ENCODE results near the gene OR52B6.
"Not testable (repeated sequence)": the region's sequence is repeated elsewhere in the genome, so short reads cannot be mapped to it uniquely, and the experiment has no call there.

OR52B6 gene, protein sequence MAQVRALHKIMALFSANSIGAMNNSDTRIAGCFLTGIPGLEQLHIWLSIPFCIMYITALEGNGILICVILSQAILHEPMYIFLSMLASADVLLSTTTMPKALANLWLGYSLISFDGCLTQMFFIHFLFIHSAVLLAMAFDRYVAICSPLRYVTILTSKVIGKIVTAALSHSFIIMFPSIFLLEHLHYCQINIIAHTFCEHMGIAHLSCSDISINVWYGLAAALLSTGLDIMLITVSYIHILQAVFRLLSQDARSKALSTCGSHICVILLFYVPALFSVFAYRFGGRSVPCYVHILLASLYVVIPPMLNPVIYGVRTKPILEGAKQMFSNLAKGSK

DNA sequence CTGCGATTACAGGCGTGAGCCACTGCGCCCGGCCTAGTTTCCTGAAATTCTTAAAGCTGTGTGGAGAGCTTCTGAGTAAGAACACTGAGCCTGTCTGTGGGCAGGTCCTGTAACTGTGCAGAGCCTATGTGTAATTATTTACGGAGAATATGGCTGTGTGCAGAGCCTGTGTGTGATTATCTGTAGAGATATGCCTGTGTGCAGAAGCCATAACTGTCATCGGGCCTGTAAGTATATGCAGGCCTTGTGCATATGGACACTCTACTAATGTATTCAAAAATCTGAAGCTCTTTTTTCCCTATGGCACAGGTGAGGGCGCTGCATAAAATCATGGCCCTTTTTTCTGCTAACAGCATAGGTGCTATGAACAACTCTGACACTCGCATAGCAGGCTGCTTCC lies at the start of gene OR52B6:
TSS of gene OR52B6 (plus strand) at position 301 of the 400 bp plus-strand sequence. CDS start at position 301, 0 bp downstream.
- DNase-seq (ENCODE audit: low spot score): no peak

DNA sequence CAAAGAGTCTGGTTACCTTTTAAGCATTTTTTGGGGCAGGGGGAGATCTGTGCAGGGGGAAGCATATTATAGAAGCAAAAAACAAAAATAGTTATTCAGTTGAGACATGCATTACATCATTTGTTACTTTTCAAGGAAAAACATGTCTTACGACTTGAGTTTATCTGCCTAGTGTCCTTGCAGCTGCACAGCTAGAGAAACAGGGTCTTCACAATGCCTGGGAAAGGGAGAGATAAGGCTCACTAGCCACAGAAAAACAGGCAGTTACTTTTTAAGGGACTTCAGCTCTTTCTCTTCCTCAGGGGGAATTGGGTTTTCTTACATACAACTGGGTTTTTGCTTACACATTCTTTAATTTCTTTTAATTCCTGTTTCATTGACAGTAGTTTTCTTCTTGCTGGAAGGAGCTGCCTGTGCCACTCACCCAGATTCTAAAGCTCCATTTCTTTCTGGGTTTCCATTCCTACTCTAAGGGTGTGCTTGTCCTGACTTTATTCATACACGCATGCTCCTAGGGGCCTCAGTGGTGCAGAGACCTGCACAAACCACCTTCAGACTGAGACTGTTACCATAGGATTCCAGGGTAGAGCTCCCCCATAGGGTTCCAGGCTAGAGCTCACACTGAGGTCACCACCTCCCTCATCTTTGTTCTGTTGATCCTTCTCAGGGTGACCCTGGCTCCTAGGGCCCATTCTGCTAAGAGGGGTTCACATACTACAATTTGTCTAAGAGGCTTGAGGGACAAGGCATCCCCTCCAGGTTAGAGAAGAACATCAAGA lies 49.4 kb upstream of the OR52B6 start:
- DNase-seq (ENCODE audit: low spot score): no peak

DNA sequence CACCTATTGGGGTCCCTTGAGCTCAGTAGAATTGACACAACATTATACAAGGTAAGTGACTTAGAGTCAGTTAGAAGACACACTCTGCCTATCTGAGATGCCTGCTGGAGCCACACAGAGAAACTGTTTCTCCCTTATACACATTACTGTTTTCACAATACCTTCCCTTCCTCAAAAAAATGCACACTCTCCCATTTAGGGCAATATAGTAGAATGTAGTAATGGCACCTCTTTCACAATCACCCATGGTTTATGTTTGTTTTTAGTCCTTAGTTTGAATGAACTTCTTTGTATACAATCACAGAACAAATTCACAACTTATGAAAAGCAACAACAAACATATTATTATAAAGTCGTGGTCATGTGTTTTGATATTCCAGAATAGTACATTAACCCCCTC lies 46.6 kb upstream of the OR52B6 start:
- no peak for DNase-seq (ENCODE audit: low spot score)

DNA sequence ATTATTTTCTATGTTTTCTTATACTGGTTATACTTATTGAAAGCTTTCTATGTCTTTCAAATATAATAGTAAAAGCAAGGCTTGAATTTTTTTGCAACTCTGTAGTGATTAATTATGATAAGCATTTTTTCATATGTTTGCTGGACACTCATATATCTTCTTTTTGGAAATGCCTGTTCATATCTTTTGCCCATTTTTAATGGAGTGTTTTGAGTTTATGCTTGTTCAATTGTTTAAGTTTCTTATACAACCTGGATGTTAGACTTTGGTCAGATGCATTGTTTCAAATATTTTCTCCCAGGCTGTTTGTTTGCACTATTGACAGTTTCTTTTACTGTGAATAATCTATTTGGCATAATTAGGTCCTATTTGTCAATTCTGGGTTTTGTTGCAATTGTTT lies 44.2 kb upstream of the OR52B6 start:
- no peak for DNase-seq (ENCODE audit: low spot score)

DNA sequence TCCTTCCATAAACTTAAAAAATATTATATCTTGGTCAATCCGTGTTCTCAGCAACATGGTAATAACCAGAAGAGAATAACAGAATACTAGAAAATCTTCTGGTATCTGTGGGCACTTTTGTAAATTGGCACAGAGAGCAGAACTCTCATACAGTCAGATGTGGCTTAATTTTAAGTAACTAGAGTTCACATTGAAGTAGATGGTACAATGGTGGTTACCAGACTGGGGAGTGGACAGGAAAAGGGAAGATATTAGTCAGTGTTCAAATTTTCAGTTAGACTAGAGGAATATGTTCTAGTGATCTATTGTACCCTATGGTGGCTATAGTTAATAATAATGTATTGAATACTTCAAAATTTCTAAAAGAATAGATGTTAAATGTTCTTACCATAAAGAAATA lies 39.2 kb upstream of the OR52B6 start:
- DNase-seq (ENCODE audit: low spot score): no peak

DNA sequence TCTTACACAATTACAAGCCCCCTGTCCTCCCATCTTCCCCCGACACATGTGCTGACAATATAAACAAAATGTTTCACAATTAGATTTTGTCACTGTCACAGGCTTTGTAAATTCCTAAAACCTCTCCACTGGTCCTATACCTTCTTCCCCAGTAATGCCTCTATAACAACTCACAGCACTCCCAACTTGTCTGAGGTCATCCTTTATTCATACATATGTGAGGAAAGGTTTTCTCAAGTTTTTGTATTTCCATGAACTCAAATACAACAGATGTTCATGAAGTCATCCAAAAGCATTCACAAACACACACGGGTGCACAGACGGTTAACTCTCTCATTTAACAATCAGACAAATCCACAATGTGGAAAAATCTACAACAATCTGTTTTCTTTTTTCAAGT lies 34.2 kb upstream of the OR52B6 start:
- no peak for DNase-seq (ENCODE audit: low spot score)

DNA sequence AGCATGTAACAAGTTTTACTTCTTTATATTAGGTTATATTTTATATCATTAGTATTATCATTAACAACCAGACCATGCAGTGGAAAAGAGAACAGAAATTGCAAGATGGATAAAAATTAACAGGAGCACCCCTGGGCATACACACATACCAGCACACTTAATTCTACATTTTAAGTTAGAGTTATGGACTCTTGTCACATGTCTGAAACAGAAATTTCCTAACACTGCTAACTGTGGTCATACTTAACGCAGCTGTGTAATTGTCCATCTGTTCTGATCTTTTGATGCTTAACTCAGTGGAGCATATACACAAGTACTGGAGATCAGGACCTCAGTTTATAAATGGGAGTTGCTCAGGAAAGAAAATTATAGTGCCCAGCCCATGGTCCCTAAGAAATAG lies 32.7 kb upstream of the OR52B6 start:
- no peak for DNase-seq (ENCODE audit: low spot score)

DNA sequence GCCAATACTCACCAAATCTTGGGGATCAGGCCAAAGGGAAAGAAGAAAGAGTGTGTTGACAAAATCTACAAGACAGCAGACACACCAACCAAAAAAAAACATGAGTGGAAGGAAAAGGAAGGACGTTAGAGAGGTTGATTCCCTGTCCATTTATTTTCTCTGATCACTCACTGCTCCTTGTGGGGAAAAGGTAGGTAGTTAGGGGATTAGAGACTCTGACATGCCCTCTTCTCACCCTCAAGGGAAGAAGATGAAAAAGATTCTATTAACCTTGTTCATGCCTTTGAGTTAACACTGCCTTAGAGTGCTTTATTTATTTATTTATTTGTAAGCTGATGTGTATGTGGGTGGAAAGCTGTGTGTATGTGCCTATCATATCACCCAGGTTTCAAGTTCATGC lies 32.2 kb upstream of the OR52B6 start, which contains the start of gene OR52H1:
TSS of gene OR52H1 (minus strand) at position 101 of the 400 bp plus-strand sequence. CDS start 3,035 bp downstream, outside the sequence.
- no peak for DNase-seq (ENCODE audit: low spot score)

DNA sequence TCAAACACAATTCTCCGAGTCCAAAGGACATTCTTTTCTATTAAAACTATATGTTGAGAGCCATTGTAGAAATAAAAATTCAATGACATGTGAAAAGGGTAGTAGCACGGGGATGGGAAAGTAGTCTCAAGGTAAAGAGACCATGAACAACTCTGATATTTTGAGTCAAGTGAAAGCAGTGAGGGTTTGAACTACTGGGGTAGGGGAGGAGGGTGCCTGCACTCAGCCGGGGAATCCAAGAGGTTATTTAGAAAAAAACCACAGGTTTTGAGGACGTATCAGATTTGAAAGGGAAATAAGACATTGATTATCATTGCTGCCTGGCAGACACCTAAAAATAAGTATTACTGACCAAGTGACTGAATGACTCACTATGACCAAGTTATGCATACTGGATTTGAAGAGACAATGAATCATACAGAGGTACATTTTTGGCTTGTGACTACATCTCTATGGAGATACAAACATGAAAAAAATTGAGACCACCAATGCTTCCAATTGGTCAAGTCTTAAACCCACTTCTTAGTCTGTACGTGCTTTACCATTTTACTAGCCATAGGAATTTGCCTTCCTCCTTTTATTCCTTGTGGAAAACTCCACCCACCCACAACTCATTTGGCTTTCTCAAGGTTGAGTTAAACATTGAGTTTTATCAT lies 30.1 kb upstream of the OR52B6 start:
- DNase-seq (ENCODE audit: low spot score): no peak

DNA sequence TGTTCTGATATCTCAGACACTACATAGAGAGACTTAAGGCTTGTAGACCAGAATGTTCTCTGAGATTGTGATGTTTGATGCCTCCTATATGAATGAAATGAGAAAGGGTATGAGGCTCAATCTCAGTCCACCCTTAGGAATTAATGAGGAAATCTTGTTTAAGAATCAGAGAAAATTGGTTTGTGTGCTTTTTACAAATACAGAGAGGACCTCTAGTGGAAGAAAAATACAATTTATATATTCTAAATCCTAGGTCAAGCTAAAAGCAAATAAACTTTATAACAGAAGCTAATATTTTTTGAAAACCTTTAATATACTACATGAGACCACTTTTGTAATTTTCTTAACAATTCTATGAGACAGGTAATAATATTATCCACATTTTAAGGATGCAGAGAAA lies 27.3 kb upstream of the OR52B6 start:
- no peak for DNase-seq (ENCODE audit: low spot score)

DNA sequence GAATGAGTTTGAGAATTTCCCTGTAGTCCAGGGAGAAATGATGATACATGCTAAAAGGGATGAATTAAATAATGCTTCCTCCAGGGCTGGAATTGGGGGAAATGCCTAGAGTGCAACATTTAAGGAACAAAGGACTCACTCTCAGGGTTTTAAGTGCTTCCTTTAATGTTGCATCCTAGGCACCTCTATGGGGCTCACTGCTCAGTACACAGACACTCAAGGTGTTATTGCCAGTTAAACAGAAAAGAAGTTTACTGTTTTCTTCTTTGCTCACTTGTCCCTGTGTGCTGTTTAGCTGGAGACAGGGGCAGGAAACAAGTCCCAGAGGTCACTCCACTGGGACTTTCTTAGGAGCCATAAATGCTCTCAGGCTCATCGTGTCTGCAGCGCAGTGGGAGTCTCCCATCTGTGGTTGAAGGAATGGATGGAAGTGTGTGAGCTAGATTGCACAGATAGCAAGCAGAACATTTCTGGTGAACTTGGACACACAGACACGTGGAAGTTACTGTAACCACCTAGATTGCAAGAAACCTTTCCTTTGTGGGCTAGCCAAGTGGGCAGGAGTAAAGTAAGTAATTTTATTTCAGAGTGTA lies 24.0 kb upstream of the OR52B6 start:
- no peak for DNase-seq (ENCODE audit: low spot score)

DNA sequence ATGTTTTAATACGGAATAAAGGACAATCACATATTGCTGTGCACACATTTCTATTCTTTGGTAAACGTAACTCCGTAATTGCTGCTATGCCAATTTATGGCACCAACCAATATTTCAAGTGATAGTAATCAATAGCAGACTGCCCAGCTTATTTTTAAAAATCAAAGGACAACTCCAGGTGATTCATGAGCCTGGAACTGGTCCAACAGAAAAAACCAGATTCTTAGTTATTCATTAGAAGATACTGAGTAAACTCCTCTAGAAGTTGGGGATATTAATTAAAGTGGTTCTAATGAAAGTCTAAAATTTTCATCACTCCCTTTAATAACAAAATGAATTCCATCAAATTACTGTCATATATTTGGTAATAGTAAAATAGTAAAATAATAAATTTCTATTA lies 22.9 kb upstream of the OR52B6 start:
- no peak for DNase-seq (ENCODE audit: low spot score)

DNA sequence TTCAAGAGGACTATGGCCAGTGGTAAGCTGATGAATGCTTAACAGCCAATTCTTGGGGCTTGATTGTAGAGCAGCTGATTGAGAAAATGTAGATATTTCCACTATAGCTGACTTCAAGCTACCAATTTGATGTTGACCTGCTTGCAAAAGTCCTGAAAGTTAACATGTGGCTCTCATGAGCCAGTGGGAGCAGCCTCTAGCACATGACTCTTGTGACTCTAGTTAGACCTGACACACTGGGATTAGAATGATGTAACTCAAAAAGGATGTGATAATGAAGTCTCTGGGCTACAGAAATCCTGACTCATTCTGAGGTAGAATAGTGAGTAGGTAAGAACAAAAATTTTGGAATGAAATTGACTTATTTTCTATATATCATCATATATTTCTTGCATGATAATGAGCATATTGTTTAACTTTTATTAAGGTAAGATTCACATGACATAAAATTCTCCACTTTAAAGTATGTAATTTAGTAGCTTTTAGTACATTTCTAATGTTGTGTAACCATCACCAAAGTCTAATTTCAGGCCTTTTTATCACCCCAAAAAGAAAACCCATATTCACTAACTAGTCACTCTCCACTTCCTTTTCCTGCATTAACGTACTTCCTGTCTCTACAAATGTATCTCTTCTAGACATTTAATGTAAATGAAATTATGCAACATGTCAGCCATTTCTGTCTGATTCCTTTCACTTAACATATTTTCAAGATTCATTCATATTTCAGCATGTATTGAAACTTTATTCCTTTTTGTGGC lies 16.2 kb upstream of the OR52B6 start:
- DNase-seq (ENCODE audit: low spot score): no peak

DNA sequence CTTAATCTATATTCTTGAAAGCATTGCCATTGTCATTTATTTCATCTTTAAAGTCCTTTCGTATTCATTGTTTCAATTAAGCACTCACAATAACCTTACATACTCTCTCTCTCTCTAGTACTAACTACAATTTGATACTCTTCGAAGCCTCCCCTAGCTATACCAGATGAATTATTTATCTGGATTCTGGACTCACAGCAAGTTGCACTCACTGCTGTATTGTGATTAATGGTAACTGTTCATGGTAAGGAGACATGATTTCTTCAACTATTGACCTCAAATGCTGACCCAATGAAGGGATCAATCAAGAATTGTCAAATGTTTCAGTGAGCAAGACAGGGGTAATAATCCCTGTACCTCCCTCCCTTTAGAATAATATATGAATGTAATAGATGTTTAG lies 6.0 kb upstream of the OR52B6 start:
- no peak for DNase-seq (ENCODE audit: low spot score)

DNA sequence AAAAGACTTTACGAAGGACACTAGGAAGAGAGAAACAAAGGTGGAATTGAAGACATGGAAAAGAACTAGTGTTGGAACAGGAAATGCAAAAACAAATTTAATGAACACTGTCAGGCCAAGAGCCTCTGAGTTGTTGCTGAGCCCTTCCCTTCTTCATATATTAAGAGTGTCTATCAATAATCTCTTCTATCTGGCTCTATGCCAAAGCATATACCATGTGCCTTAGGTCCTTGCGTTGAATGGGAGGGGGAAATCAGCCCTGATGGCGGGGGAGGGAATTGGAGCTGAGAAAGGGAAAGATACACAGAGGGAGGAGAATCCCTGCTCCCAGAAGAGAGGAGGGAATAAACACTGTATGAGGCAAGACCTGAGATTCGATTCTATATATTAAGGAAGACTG lies 5.5 kb upstream of the OR52B6 start:
- DNase-seq (ENCODE audit: low spot score): no peak

DNA sequence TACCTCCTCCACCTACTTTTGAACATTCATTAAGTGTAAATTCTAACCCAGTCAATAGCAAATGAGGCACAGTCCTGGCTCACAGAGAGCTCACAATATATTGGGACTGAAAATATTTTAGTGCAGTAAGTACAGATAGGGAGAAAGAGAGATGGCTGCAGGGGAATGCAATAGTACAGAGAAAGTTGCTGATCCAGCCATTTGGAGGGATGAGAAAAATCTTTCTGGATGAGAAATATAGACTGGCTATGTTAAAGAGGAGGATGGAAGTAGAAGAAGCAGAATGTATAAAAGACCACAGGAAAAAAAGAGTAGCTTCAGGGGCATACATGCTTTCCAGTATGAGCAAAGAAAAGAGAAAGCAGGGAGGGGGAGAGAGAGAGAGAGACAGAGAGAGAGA lies 3.6 kb upstream of the OR52B6 start:
- no peak for DNase-seq (ENCODE audit: low spot score)

DNA sequence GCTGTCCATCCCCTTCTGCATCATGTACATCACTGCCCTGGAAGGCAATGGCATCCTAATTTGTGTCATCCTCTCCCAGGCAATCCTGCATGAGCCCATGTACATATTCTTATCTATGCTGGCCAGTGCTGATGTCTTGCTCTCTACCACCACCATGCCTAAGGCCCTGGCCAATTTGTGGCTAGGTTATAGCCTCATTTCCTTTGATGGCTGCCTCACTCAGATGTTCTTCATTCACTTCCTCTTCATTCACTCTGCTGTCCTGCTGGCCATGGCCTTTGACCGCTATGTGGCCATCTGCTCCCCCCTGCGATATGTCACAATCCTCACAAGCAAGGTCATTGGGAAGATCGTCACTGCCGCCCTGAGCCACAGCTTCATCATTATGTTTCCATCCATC lies 337 bp downstream of the OR52B6 start:
- DNase-seq (ENCODE audit: low spot score): no peak

DNA sequence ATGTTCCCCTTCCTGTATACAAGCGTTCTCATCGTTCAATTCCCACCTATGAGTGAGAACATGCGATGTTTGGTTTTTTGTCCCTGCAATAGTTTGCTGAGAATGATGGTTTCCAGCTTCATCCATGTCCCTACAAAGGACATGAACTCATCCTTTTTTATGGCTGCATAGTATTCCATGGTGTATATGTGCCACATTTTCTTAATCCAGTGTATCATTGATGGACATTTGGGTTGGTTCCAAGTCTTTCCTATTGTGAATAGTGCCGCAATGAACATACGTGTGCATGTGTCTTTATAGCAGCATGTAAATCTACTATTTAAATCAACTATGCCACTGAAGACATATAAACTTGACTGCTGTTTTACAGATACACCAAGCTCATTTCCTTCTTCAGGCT lies 3.8 kb downstream of the OR52B6 start:
- not testable (repeated sequence) for DNase-seq (ENCODE audit: low spot score)

DNA sequence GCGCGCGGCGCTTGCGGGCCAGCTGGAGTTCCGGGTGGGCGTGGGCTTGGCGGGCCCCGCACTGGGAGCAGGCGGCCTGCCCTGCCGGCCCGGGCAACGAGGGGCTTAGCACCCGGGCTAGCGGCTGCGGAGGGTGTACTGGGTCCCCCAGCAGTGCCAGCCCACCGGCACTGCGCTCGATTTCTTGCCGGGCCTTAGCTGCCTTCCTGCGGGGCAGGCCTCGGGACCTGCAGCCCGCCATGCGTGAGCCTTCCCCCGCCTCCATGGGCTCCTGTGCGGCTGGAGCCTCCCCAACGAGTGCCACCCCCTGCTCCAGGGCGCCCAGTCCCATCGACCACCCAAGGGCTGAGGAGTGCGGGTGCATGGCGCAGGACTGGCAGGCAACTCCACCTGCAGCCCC lies 9.2 kb downstream of the OR52B6 start:
- not testable (repeated sequence) for DNase-seq (ENCODE audit: low spot score)

DNA sequence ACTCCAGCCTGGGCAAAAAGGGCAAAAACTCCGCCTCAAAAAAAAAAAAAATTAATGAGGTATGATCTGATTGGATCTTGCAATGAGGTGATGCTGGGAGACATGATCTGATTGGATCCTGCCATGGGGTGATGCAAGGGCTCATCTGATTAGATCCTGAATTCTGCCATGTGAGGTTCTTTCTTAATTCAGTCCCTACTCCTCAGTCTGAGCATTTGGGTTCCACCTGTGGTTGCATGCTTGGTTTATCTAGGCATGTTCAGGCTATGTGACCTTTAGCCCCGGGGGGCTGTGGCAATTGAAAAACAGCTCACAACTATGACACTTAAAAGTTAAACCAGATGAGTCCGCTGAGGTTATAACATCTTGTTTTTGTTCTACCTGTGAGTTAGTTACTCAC lies 10.9 kb downstream of the OR52B6 start:
- peak; percentile 31 for DNase-seq (ENCODE audit: low spot score)

DNA sequence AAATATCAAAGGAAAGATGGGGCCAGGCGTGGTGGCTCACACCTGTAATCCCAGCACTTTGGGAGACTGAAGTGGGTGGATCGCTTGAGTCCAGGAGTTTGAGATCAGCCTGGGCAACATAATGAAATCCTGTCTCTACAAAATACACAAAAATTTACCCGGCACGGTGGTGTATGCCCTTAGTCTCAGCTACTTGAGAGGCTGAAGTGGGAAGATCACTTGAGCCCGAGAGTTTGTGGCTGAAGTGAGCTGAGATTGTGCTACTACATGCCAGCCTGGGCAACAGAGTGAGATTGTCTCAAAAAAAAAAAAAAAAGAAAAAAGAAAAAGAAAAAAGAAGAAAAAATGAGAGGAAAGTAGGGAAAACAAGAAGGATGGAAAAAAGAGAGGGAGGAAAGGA lies 11.9 kb downstream of the OR52B6 start:
- DNase-seq (ENCODE audit: low spot score): no peak

DNA sequence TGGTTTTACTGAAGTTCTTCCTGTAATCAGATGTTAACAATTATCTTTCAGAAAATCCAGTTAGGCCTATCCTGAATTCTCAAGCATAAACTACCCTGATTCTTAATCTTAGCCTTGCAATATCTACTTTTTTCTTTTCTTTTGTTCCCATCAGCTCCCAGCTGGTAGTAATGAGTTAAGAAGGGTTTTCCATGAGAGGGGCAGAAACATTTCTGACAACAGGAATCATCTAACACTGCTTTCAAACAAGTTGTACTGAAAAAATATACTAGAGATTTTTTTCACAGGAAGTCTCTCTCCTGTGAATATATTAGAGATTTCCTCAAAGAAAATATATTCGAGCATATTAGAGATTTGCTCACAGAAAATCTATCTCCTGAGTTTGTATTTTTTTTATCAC lies 12.5 kb downstream of the OR52B6 start:
- no peak for DNase-seq (ENCODE audit: low spot score)

All from HuH-7 (cell line).